Fibroblast of mammary gland (primary cell): ENCODE measurements around the gene MC1R.

Experiments
- DNase-seq: peaks from one replicate; pipeline ENCODE4 v3.0.0-alpha.2; 2010; ENCODE audit warnings: low read depth
- H3K4me3 ChIP-seq: 2 replicates; pipeline ENCODE4 v1.5.1; 2011; ENCODE audit warnings: low read depth, mild to moderate bottlenecking, low read length, moderate library complexity; ENCODE audit not compliant: control insufficient read depth
- CTCF ChIP-seq: conservative IDR thresholded peaks from 2 replicates; pipeline ENCODE4 v1.5.1; 2011; ENCODE audit warnings: low read depth, low read length, inconsistent platforms; ENCODE audit not compliant: control insufficient read depth, insufficient read depth

Gene MC1R

GRCh38 chr16:89880477-89881367 is 37.9 kb upstream of the MC1R start:
- no peak overlapping the region for H3K4me3 ChIP-seq
- TF ChIP-seq CTCF: no peak
- no peak for DNase-seq

GRCh38 chr16:89881368-89881730 is 37.3 kb upstream of the MC1R start:
- TF ChIP-seq CTCF: no peak
- no peak for DNase-seq

GRCh38 chr16:89883346-89884040 is 35.2 kb upstream of the MC1R start:
- DNase-seq: no peak
- no peak overlapping the region for H3K4me3 ChIP-seq
- no peak for TF ChIP-seq CTCF

More at GRCh38 chr16:89881368-89881730, 37.3 kb upstream of the MC1R start:
- no peak overlapping the region for H3K4me3 ChIP-seq

GRCh38 chr16:89884041-89884421 is 34.6 kb upstream of the MC1R start:
- H3K4me3 ChIP-seq: no peak overlapping the region
- no peak for DNase-seq
- TF ChIP-seq CTCF: no peak

GRCh38 chr16:89887243-89887642 is 31.4 kb upstream of the MC1R start:
- TF ChIP-seq CTCF: no peak
- no peak for DNase-seq
- no peak overlapping the region for H3K4me3 ChIP-seq

- no peak overlapping the region for H3K4me3 ChIP-seq
- DNase-seq: peak; percentile 29
- TF ChIP-seq CTCF: no peak
Measured at GRCh38 chr16:89890200-89890599, 28.5 kb upstream of the MC1R start.
